NCI-H146 treated with DMSO at 0.1 percent for 48 hours (cell line): ENCODE results near the gene ADGRA1.
"Not testable (repeated sequence)": the region's sequence is repeated elsewhere in the genome, so short reads cannot be mapped to it uniquely, and the experiment has no call there.

Source experiments
- DNase-seq: peaks from one replicate; lab custom pipeline; 2025; ENCODE audit not compliant: unreplicated experiment; lab: John Stamatoyannopoulos, UW

ADGRA1 gene

DNA sequence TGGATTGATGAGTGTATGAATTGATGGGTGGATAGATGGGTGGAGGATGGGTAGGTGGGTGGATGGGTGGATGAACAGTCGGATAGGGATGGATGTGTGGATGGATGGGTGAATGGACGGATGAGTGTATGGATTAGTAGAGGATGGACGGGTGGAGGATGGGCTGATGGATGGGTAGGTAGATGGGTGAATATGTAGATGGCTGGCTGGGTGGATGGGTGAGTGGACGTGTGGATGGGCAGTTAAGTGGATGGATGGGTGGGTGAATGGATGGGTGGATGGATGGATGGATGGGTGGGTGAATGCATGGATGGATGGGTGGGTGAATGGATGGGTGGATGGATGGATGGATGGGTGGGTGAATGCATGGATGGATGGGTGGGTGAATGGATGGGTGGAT, 87.9 kb downstream of the ADGRA1 start:
- DNase-seq = not testable (repeated sequence)

- no peak for DNase-seq
Observed at GRCh38 chr10:133176546-133176945, 88.8 kb downstream of the ADGRA1 start.

DNA sequence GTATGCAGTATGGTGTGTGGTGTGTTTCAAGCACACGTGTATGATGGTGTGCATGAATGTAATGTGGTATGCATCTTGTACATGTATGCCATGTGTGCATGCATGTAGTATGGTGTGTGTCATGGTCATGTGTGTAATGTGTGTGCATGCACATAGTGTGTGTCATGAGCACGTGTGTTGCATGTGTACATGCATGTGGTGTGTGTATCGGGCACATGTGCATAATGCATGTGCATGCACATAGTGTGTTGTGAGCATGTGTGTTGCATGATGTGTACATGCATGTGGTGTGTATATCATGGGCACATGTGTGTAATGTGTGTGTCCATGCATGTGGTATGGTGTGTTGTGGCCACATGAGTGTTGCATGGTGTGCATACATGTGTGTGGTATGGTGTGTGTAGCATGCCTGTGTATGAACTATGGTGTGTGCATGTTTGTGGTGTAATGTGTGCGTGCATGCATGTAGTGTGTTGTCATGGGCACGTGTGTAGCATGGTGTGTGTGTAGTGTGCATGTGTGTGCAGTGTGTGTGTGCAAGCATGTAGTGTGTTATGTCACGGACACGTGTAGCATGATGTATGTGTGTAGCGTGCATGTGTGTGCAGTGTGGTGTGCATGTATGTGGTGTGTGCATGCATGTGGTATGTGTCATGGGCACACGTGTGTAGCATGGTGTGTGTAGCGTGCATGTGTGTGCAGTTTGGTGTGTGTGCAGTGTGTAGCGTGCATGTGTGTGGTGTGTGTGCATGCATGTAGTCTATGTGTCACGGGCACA, 89.8 kb downstream of the ADGRA1 start:
- no peak for DNase-seq

DNA sequence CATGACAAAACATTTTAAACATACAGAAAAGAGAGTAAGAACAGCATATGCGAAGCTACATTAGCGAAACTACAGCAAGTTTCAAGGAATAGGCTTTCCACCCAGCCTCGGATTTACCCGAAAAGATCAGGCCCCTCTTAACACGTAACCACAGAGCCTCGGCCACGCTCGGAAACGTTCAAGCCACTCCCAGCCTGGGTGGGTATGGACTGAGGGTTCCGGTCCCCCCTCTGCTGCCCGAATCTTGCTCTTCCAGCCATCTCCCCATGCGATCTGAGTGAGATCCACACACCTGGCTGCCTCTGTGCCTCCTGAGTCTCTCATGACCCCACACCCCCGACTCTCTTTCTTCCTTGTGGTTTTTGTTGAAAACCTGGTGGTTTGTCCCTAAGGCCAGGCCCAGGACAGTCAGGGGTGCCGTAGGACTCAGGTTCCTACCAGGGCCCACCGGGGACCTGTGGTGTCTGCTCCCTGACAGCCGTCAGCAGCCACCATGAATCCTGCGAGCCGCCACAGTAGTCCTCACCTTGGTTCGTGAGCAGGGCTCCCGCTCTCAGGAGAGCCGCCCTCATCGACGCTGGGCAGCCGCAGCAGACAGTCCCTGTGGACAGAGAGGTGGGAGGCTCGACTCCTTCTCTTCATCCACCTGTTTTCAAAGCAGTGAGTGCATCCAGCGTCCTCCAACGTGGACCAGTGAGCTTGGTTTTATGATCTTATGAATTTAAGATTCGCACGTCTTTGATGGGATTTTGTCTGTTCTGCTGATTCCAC, 90.8 kb downstream of the ADGRA1 start:
- no peak for DNase-seq

DNA sequence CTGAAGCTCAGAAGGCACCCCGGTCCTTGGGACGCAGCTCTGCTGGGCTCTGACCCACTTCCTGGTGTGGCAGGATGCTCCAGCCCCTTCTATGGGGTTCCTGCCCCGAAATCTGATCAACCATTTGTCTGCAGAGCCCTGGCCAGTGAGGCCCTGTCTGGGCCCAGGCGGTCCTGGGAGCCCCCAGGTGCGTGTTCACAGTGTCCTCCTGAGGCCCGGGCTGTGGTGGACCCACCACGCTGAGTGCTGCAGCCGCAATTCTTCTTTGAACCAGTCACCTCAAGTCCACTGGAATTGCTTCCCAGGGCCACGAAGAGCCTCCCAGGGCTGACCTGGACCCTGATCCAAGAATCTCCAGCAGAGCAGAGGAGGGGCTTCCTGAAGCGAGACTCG, 91.4 kb downstream of the ADGRA1 start:
- DNase-seq = no peak

DNA sequence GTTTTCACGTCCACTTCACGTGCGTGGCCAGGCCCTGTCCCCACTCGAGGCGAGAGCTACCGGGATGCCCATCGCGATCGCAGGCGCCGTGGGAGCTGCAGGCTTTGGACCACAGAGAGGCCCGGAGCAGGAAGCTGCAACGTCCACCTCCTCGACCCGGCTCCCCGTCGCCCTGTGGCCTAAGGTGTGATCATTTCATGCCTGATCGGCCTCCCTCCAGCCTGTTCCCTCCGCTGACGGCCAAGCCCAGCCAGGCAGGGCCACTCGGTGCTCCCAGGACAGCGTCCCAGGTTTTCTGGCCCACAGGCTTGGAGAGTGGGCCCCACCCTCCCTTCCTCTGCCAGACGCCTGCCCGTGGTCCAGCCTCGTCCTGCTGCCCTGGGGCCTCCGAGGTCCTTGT, 91.9 kb downstream of the ADGRA1 start:
- DNase-seq = no peak

- no peak for DNase-seq
Observed at GRCh38 chr10:133180192-133180964, 92.7 kb downstream of the ADGRA1 start.

- no peak for DNase-seq
Observed at GRCh38 chr10:133180965-133181639, 93.4 kb downstream of the ADGRA1 start.
